Umbilical cord (tissue), 2 donors: ENCODE measurements around the gene HCN2. TPM values are rescaled to one million over a fixed set of nuclear protein-coding genes. Genes with fewer than 3 reads are reported as not detected.
A peak's percentile ranks its signal among the peaks of the same experiment; 100 is the strongest.

ENCODE experiments used
- DNase-seq: peaks from one replicate; pipeline ENCODE4 v3.0.0-alpha.2; 2015; ENCODE audit warnings: low spot score
- total RNA-seq: library from RNA; depleted of rRNA; stranded (reverse); fragments of >200 nt; gene quantifications from one replicate; pipeline ENCODE4 v1.2.3, GENCODE V29; 2014; ENCODE audit warnings: low replicate concordance; ENCODE audit not compliant: insufficient read depth

HCN2 gene
- total RNA-seq, 1 donor from 2014 or later, result 2.4 TPM

GRCh38 chr19:639253-640160 lies 49.8 kb downstream of the HCN2 start, which contains the start of gene FGF22:
Gene FGF22, plus strand, starts transcription at chr19:639879. Its CDS starts 47 bp downstream, at chr19:639926.
- DNase-seq, result peak; percentile 79

- no peak for DNase-seq
Observed at GRCh38 chr19:640161-640558, 50.5 kb downstream of the HCN2 start.

- no peak for DNase-seq
Observed at GRCh38 chr19:640606-641189, 51.0 kb downstream of the HCN2 start.

GRCh38 chr19:641702-642101 lies 52.0 kb downstream of the HCN2 start:
- no peak for DNase-seq

- DNase-seq, result no peak
Observed at GRCh38 chr19:642767-643727, 53.4 kb downstream of the HCN2 start.

- DNase-seq, result no peak
Observed at GRCh38 chr19:643736-644135, 54.1 kb downstream of the HCN2 start.

GRCh38 chr19:644363-644762 lies 54.7 kb downstream of the HCN2 start:
- no peak for DNase-seq

DNA sequence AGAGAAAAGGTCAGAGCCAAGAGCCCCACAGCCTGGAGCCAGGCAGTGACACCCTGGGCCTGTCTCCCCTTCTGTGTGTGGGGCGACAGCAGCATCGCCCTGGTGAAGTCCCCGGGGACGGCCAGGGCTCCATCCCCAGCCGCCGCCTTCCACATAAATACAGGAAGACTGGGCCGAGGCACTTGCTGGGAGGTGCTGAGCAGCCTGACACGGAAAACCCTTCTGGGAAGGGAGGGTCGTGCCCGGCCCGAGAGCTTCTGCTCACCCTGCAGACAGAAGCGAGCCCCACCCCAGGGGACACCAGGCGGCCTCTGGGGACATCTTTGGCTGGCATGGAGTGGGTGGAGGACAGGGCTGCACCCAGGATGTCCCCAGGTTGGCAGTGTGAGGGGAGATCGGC lies 55.1 kb downstream of the HCN2 start:
- no peak for DNase-seq

- DNase-seq, result no peak
Observed at GRCh38 chr19:645912-646778, 56.5 kb downstream of the HCN2 start.

DNA sequence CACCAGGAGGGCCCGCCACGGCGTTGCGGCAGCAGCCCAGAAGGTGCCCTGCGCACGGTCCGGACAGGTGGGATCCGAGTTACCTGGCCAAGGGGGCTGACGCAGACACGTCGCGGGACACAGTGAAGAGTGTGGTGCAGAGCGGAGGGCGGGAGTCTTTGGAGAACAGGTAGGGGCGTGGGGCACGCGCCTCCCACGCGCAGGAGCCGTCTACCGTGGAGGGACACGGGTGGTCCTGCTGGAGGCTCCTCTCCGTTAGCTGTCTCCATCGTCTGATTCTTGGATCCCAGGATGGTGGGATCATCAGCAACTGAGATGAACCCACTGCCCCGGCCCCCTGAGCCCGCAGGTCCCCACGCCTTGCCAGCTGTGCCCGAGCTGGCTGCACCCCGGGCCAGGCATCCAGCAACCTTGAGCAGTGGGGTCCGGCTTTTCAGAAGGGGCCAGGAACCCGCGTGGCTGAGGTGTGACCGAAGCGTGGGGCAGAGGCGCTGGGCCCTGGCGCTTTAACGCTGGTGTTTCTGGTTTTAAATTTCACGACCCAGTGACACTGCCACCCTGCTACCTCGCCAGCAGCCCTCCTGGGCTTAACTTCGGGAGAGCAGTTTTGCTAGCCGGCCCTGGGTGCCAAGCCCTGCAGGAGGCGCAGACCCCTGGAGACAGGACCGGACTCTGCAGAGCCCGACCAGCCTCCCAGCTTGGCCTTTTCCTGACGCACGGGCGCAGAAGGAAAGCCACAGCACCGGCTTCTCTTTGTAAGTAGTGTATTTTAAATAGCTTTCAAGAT lies 57.3 kb downstream of the HCN2 start:
- no peak for DNase-seq

GRCh38 chr19:647566-648284 lies 58.0 kb downstream of the HCN2 start:
- DNase-seq, result no peak

DNA sequence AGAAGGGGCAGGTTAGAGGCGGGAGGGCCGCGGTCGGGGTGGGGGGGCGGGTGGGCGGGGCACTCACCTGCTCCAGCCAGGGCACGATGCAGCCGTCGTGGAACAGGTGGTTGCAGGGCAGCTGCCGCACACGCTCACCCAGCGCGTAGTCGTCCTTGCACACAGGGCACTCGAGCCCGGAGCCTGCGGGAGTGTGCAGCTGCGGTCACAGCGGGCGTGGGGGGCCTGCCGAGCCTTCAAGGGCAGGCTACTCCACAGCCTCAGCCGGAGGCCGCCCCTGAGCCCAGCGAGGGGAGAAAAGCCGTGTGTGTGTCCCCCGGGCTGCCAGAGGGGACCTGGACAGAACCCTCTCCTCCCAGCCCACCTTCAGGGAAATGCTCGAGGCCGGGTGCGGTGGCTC lies 58.6 kb downstream of the HCN2 start:
- no peak for DNase-seq

DNA sequence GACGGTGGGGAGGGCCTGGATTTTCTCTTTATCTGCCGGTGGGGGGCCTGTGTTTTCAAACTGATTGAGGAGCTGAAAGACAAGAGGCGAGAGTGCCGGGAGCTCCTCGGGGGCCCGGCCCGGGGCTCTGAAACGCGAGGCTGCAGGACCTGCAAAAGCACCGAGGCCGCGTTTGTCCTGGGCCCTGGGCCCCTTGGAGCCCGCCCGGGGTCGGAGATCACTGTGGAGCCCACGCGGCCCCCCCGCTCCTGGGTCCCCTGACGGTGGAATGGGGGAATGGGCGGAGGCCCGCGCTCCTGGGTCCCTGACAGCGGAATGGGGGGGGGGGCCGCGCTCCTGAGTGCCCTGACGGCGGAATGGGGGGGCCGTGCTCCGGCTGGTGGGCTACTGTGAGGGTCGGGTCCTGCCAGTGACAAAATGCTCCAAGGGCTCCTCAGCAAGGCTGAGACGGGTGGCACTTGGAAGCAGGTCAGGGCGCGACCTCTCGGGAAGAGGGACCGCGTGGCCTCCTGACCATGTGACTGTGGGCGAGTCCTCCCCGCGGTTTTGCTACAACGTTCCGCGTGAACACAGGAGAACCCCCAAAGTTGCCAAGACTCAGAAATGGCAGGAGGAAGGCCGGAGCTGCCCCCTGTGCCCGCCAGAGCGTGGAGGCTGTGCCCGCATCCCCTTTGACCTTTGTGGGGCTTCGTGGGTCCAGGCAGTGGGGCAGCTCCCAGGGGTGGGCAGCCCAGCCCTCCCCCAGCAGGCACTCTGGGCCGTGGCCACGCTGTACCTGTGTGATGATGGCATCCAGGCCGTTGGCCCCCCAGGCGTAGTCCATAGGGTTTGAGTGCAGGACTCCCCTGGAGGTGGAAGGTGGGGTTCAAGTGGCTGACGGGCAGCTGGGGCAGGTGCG lies 59.5 kb downstream of the HCN2 start:
- DNase-seq, result no peak

- DNase-seq, result no peak
Observed at GRCh38 chr19:650121-650520, 60.4 kb downstream of the HCN2 start.

DNA sequence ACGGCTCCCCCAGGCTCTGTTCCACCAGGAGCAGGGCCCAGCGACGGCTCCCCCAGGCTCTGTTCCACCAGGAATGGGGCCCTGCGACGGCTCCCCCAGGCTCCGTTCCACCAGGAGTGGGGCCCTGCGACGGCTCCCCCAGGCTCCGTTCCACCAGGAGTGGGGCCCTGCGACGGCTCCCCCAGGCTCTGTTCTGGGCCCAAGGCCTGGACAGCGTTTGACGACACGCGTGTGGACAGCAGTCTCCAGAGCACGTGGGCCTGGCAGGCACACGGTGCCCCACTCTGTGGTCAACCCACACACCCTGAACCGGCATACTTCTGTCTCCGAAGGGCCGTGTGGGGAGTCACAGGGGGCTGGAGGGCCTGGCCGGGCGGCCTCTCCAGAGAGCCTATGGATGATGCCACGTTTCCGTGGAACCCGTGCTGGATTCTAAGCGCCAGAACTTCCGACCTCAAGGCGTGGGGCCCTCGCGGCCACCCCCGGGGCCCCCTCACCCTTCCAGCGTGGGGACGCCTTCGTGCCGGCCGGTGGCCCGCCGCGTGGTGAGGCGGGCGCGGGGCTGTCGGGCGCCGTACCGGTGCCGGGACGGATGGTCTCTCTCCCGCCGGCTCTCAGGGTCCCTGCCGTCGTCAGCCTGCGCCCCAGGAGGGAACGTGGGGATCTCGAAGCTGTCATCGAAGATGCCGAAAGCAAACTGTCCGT lies 61.6 kb downstream of the HCN2 start:
- no peak for DNase-seq

- DNase-seq, result no peak
Observed at GRCh38 chr19:651991-652390, 62.3 kb downstream of the HCN2 start.

GRCh38 chr19:652467-653389 lies 63.0 kb downstream of the HCN2 start:
- no peak for DNase-seq
